Keratinocyte (primary cell): Measurements from ENCODE around the gene SDK2. TPM values are rescaled to one million over a fixed set of nuclear protein-coding genes. Genes with fewer than 3 reads are reported as not detected.

Source experiments
- DNase-seq: peaks from one replicate; pipeline ENCODE4 v3.0.0-alpha.2; 2011; ENCODE audit warnings: low read depth, missing footprints, low spot score
- FAIRE-seq: peaks from 2 replicates; lab custom pipeline; 2011; peaks lifted over from hg19 to GRCh38; lab: Jason Lieb, UNC
- H2AFZ ChIP-seq: 2 replicates; pipeline ENCODE4 v1.6.0; 2012; ENCODE audit warnings: low read length, control low read depth, inconsistent platforms; ENCODE audit not compliant: control insufficient read depth
- H3K27ac ChIP-seq: 2 replicates; pipeline ENCODE4 v1.5.1; 2011; ENCODE audit warnings: low read length; ENCODE audit not compliant: control insufficient read depth, insufficient read depth
- H3K27me3 ChIP-seq: 3 replicates; pipeline ENCODE4 v1.6.0; 2011; ENCODE audit warnings: low read length; ENCODE audit not compliant: control insufficient read depth, insufficient read depth; ENCODE audit errors: extremely low read depth
- H3K36me3 ChIP-seq, 2 experiments: 2 replicates in 1 of 2; 3 replicates in 1 of 2; pipeline ENCODE4 v1.5.1; 2011; ENCODE audit warnings: low read length in 2 of 2, mild to moderate bottlenecking in 1 of 2; ENCODE audit not compliant: control insufficient read depth in 2 of 2, insufficient read depth in 2 of 2; ENCODE audit errors: extremely low read depth in 1 of 2
- H3K4me1 ChIP-seq: 3 replicates; pipeline ENCODE4 v1.5.1; 2011; ENCODE audit warnings: low read length; ENCODE audit not compliant: control insufficient read depth, insufficient read depth; ENCODE audit errors: extremely low read depth
- H3K4me2 ChIP-seq: 3 replicates; pipeline ENCODE4 v1.6.0; 2011; ENCODE audit warnings: low read depth, low read length; ENCODE audit not compliant: control insufficient read depth, insufficient read depth; ENCODE audit errors: extremely low read depth
- H3K4me3 ChIP-seq, 3 experiments: fragments of 200-600 bp in 1 of 3; sonication (generic) in 1 of 3; 2 replicates in 2 of 3; 3 replicates in 1 of 3; pipeline ENCODE4 v1.5.1; 2011 to 2016; ENCODE audit warnings: low read length in 3 of 3, mild to moderate bottlenecking in 3 of 3, control low read depth in 2 of 3, inconsistent platforms in 1 of 3, low read depth in 1 of 3, mixed read lengths in 1 of 3, mixed run types in 1 of 3, moderate library complexity in 1 of 3; ENCODE audit not compliant: control insufficient read depth in 2 of 3, insufficient read depth in 2 of 3; ENCODE audit errors: extremely low read depth in 1 of 3
- H3K79me2 ChIP-seq: 2 replicates; pipeline ENCODE4 v1.6.0; 2012; ENCODE audit warnings: low read length; ENCODE audit not compliant: control insufficient read depth, insufficient read depth
- H3K9ac ChIP-seq: 3 replicates; pipeline ENCODE4 v1.6.0; 2011; ENCODE audit warnings: low read length; ENCODE audit not compliant: control insufficient read depth, insufficient read depth; ENCODE audit errors: extremely low read depth
- H3K9me1 ChIP-seq: 3 replicates; pipeline ENCODE4 v1.6.0; 2011; ENCODE audit warnings: low read length; ENCODE audit not compliant: control insufficient read depth, insufficient read depth; ENCODE audit errors: extremely low read depth
- H3K9me3 ChIP-seq: 2 replicates; pipeline ENCODE4 v1.5.1; 2012; ENCODE audit warnings: low read depth, low read length; ENCODE audit not compliant: control insufficient read depth
- H4K20me1 ChIP-seq: 3 replicates; pipeline ENCODE4 v1.6.0; 2011; ENCODE audit warnings: low read length; ENCODE audit not compliant: control insufficient read depth, insufficient read depth; ENCODE audit errors: extremely low read depth
- CTCF ChIP-seq, 3 experiments: IDR thresholded peaks in 1 of 3; conservative IDR thresholded peaks in 1 of 3; optimal IDR thresholded peaks in 1 of 3; 2 replicates in 2 of 3; 3 replicates in 1 of 3; pipeline versions ENCODE3 to v1.5.1; 2011; ENCODE audit warnings: low read length in 3 of 3, mild to moderate bottlenecking in 3 of 3, moderate library complexity in 2 of 3, control low read depth in 1 of 3, inconsistent platforms in 1 of 3; ENCODE audit not compliant: insufficient read depth in 2 of 3; ENCODE audit errors: extremely low read depth in 1 of 3
- EZH2 ChIP-seq: IDR thresholded peaks from one replicate; pipeline ENCODE4 v1.6.1; 2012; ENCODE audit warnings: inconsistent platforms, mild to moderate bottlenecking, low read length, moderate library complexity
- dilution Hi-C: fragments of 300-500 bp; cut with MboI; formaldehyde crosslinking; loops from one replicate; pipeline ENCODE4 v1.7.0; 2020; ENCODE audit warnings: low sequenced_read_pairs; ENCODE audit not compliant: extremely low pct_ligation_motif_present
- polyA plus RNA-seq, 5 experiments: library from polyadenylated mRNA; depleted of rRNA in 3 of 5; stranded (reverse) in 3 of 5; stranded (forward) in 1 of 5; unstranded in 1 of 5; fragments of >200 nt; gene quantifications; 1 replicate in 1 of 5; 2 replicates in 3 of 5; 3 replicates in 1 of 5; pipeline versions ENCODE4 v1.2.1 to v1.2.3, GENCODE V29; 2011 to 2012; ENCODE audit warnings: missing spikeins in 2 of 5, low read depth in 1 of 5, low replicate concordance in 1 of 5

Gene SDK2
- polyA plus RNA-seq, 1 donor (not counting 4 experiments of a cell fraction or from before 2014, with no cell fraction given): 1.8 TPM

DNA sequence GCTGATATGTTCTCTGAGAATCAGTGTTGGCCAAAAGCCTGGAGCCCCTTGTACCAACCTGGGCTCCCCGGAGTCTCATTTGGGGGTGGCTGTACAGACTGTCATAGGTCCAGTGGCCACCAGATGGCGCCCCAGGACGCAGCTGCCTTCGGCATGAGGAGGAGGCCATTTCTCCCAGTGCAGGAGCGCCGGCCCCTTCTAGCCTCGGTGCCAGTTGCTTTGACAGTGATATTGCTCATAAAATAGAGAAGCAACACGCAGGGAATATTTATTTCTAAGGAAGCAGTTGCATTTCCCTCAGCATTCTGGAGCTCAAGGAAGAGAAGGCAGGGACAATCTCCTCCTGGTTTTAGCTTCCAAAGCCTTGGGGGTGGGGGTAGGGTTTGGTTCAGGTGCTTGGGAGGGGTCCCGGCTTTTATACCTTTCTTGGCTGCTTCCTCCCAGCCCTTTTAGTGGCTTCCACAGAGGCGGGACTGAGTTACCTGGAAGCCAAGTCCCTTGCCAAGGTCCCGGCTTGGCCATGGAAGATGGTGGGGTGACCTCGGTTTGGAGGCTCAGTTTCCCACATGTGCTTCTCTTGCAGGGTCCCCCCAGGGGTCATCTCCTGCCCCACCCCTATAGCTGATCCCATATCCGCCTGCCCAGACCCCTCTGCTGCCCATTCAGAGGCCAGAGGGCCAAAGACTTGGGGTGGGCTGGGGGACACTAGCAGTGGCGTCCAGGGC is 214.6 kb downstream of the SDK2 start:
- H3K4me2 ChIP-seq: no peak overlapping the region
- dilution Hi-C loops: no loop called here
- TF ChIP-seq EZH2 (no peak), CTCF (optimal IDR thresholded peaks at IDR 0.05 in 1 of 3, IDR thresholded peaks at IDR 0.05 in 1 of 3, conservative IDR thresholded peaks at IDR 0.05 in 1 of 3; ENCODE audit: extremely low read depth in 1 of 3, insufficient read depth in 2 of 3, low read length in 3 of 3) (peak; percentile 92 to 94 (median 94))
- H3K27ac ChIP-seq: no peak overlapping the region
- H3K9ac ChIP-seq: no peak overlapping the region
- H3K4me3 ChIP-seq: no peak overlapping the region
- peak; percentile 4 for DNase-seq
- H3K9me3 ChIP-seq: no peaks in the 10 kb centered on the region
- H3K79me2 ChIP-seq: no peaks in the 10 kb centered on the region
- H4K20me1 ChIP-seq: no peaks in the 10 kb centered on the region
- no peaks in the 10 kb centered on the region for H3K9me1 ChIP-seq
- H3K27me3 ChIP-seq: no peaks in the 10 kb centered on the region
- no peak overlapping the region for H2AFZ ChIP-seq
- H3K36me3 ChIP-seq: no peaks in the 10 kb centered on the region
- no peaks in the 10 kb centered on the region for H3K4me1 ChIP-seq
- peak; percentile 72 for FAIRE-seq

GRCh38 chr17:73427198-73427597 is 217.0 kb downstream of the SDK2 start:
- Histone ChIP-seq H3K79me2 (no peaks in the 10 kb centered on the region), H3K9me1 (no peaks in the 10 kb centered on the region), H4K20me1 (no peaks in the 10 kb centered on the region), H3K36me3 (peaks cover 0 to 8% of the 10 kb centered on the region in 2 experiments), H3K9ac (no peak overlapping the region), H3K27ac (no peak overlapping the region), H3K4me1 (no peaks in the 10 kb centered on the region), H3K27me3 (no peaks in the 10 kb centered on the region), H3K9me3 (no peaks in the 10 kb centered on the region), H3K4me3 (no peak overlapping the region), H3K4me2 (no peak overlapping the region), H2AFZ (no peak overlapping the region)
- TF ChIP-seq EZH2: no peak
- TF ChIP-seq CTCF (optimal IDR thresholded peaks at IDR 0.05 in 1 of 3, IDR thresholded peaks at IDR 0.05 in 1 of 3, conservative IDR thresholded peaks at IDR 0.05 in 1 of 3; ENCODE audit: extremely low read depth in 1 of 3, insufficient read depth in 2 of 3, low read length in 3 of 3): no peak
- DNase-seq: no peak
- dilution Hi-C loops: no loop called here
- FAIRE-seq: no peak
